ENCODE measurements around the gene XYLT1. TPM values are rescaled to one million over a fixed set of nuclear protein-coding genes. Genes with fewer than 3 reads are reported as not detected.

XYLT1 gene
- polyA plus RNA-seq, 1 donor from 2014 or later: 3.3 TPM

- H3K27me3 ChIP-seq (ENCODE audit: insufficient read depth, low read depth, low read length): no peaks in the 10 kb centered on the region
- H3K79me2 ChIP-seq (replicated peaks; ENCODE audit: insufficient read depth, low read length): no peaks in the 10 kb centered on the region
- H4K20me1 ChIP-seq (ENCODE audit: insufficient read depth): no peaks in the 10 kb centered on the region
- no peak for TF ChIP-seq TAF1 (IDR thresholded peaks at IDR 0.05; ENCODE audit: low read depth)
- no peak for TF ChIP-seq SMC3 (conservative IDR thresholded peaks at IDR 0.05; ENCODE audit: poor library complexity)
- no peak overlapping the region for H3K27ac ChIP-seq (ENCODE audit: low read length)
- H3K4me3 ChIP-seq (ENCODE audit: low read length): no peak overlapping the region
- H3K9me2 ChIP-seq (ENCODE audit: insufficient read depth, low read length): no peaks in the 10 kb centered on the region
- no peak overlapping the region for H3K9ac ChIP-seq (ENCODE audit: low read length)
- H3K4me2 ChIP-seq (ENCODE audit: low read length): no peak overlapping the region
- no peaks in the 10 kb centered on the region for H3F3A ChIP-seq (ENCODE audit: insufficient read depth, low read length, poor library complexity, severe bottlenecking)
- no peak overlapping the region for H2AFZ ChIP-seq (ENCODE audit: low read depth, low read length)
- no peaks in the 10 kb centered on the region for H3K9me3 ChIP-seq (ENCODE audit: low read length)
- no peaks in the 10 kb centered on the region for H3K36me3 ChIP-seq (ENCODE audit: insufficient read depth, low read length)
Observed at GRCh38 chr16:17493012-17493411, 22.3 kb upstream of the XYLT1 start.

GRCh38 chr16:17491140-17491662, 20.4 kb upstream of the XYLT1 start:
- TF ChIP-seq RAD21 (conservative IDR thresholded peaks at IDR 0.05) (no peak), REST (IDR thresholded peaks at IDR 0.05; ENCODE audit: borderline replicate concordance) (no peak)

GRCh38 chr16:17488506-17488905, 17.7 kb upstream of the XYLT1 start:
- no peaks in the 10 kb centered on the region for H3K79me2 ChIP-seq (replicated peaks; ENCODE audit: insufficient read depth, low read length)
- no peak overlapping the region for H3K4me2 ChIP-seq (ENCODE audit: low read length)
- H3K9me2 ChIP-seq (ENCODE audit: insufficient read depth, low read length): no peaks in the 10 kb centered on the region
- no peaks in the 10 kb centered on the region for H3K9me3 ChIP-seq (ENCODE audit: low read length)
- H3K9ac ChIP-seq (ENCODE audit: low read length): no peak overlapping the region
- no peaks in the 10 kb centered on the region for H4K20me1 ChIP-seq (ENCODE audit: insufficient read depth)
- H3K36me3 ChIP-seq (ENCODE audit: insufficient read depth, low read length): no peaks in the 10 kb centered on the region
- no peaks in the 10 kb centered on the region for H3F3A ChIP-seq (ENCODE audit: insufficient read depth, low read length, poor library complexity, severe bottlenecking)
- H3K4me3 ChIP-seq (ENCODE audit: low read length): no peak overlapping the region
- H2AFZ ChIP-seq (ENCODE audit: low read depth, low read length): no peak overlapping the region
- TF ChIP-seq EP300 (conservative IDR thresholded peaks at IDR 0.05; ENCODE audit: poor library complexity, severe bottlenecking) (no peak), TAF1 (IDR thresholded peaks at IDR 0.05; ENCODE audit: low read depth) (no peak), CTCF (IDR thresholded peaks at IDR 0.05; ENCODE audit: poor library complexity, severe bottlenecking) (no peak), REST (IDR thresholded peaks at IDR 0.05; ENCODE audit: borderline replicate concordance) (no peak), SMC3 (conservative IDR thresholded peaks at IDR 0.05; ENCODE audit: poor library complexity) (no peak), MXI1 (conservative IDR thresholded peaks at IDR 0.05; ENCODE audit: poor library complexity, severe bottlenecking) (no peak), RAD21 (conservative IDR thresholded peaks at IDR 0.05) (no peak), EZH2 (IDR thresholded peaks at IDR 0.05; ENCODE audit: borderline replicate concordance, insufficient read depth, low read length, poor library complexity, severe bottlenecking) (no peak), POLR2AphosphoS5 (IDR thresholded peaks at IDR 0.05) (no peak)
- no peaks in the 10 kb centered on the region for H3K27me3 ChIP-seq (ENCODE audit: insufficient read depth, low read depth, low read length)
- no peak overlapping the region for H3K27ac ChIP-seq (ENCODE audit: low read length)

More at GRCh38 chr16:17491140-17491662, 20.4 kb upstream of the XYLT1 start:
- Histone ChIP-seq H3K9me3 (ENCODE audit: low read length) (no peaks in the 10 kb centered on the region), H4K20me1 (ENCODE audit: insufficient read depth) (no peaks in the 10 kb centered on the region), H3K4me3 (ENCODE audit: low read length) (no peak overlapping the region), H3K27me3 (ENCODE audit: insufficient read depth, low read depth, low read length) (no peaks in the 10 kb centered on the region), H3F3A (ENCODE audit: insufficient read depth, low read length, poor library complexity, severe bottlenecking) (no peaks in the 10 kb centered on the region), H2AFZ (ENCODE audit: low read depth, low read length) (no peak overlapping the region), H3K9me2 (ENCODE audit: insufficient read depth, low read length) (no peaks in the 10 kb centered on the region), H3K4me2 (ENCODE audit: low read length) (no peak overlapping the region), H3K9ac (ENCODE audit: low read length) (no peak overlapping the region), H3K36me3 (ENCODE audit: insufficient read depth, low read length) (no peaks in the 10 kb centered on the region), H3K27ac (ENCODE audit: low read length) (no peak overlapping the region), H3K79me2 (replicated peaks; ENCODE audit: insufficient read depth, low read length) (no peaks in the 10 kb centered on the region)
